ENCODE data around the gene RPL26. TPM values are rescaled to one million over a fixed set of nuclear protein-coding genes. Genes with fewer than 3 reads are reported as not detected.

The RPL26 gene
- total and polyA plus RNA-seq, 2 donors (not counting 1 experiment from before 2014, with no cell fraction given), result 2,663 to 4,116 TPM

GRCh38 chr17:8384801-8385378, 1.9 kb upstream of the RPL26 start:
- Histone ChIP-seq H2AFZ (ENCODE audit: low read length) (no peak overlapping the region), H3K9ac (ENCODE audit: insufficient read depth, low read length) (no peak overlapping the region)

GRCh38 chr17:8382880-8383142, 182 bp downstream of the RPL26 start:
- H3K36me3 ChIP-seq (ENCODE audit: control insufficient read depth, insufficient read depth, low read length), result peaks cover 7% of the 10 kb centered on the region

More at GRCh38 chr17:8384801-8385378, 1.9 kb upstream of the RPL26 start:
- no peak for TF ChIP-seq EZH2 (IDR thresholded peaks at IDR 0.05; ENCODE audit: low read length, missing control alignments)
- Histone ChIP-seq H3K4me2 (ENCODE audit: extremely low read depth, insufficient read depth, low read length) (peak overlapping the region; percentile 66), H3K36me3 (ENCODE audit: control insufficient read depth, insufficient read depth, low read length) (peaks cover 6% of the 10 kb centered on the region), H3K27ac (ENCODE audit: insufficient read depth, low read length) (peak overlapping the region; percentile 85), H3K9me3 (ENCODE audit: control insufficient read depth, insufficient read depth, low read depth, low read length) (no peaks in the 10 kb centered on the region), H3K4me3 (replicated peaks in 1 of 4; ENCODE audit: control extremely low read depth in 1 of 4, insufficient read depth in 1 of 4, low read depth in 3 of 4, low read length in 4 of 4) (peak overlapping the region in 1 of 4 experiments; percentile 90), H3K79me2 (ENCODE audit: control insufficient read depth, insufficient read depth, low read length) (peaks cover 28% of the 10 kb centered on the region), H3K4me1 (ENCODE audit: control insufficient read depth, extremely low read depth, insufficient read depth, low read length) (peaks cover 14% of the 10 kb centered on the region), H3K27me3 (ENCODE audit: control insufficient read depth, insufficient read depth, low read length) (no peaks in the 10 kb centered on the region), H4K20me1 (ENCODE audit: control insufficient read depth, extremely low read depth, insufficient read depth, low read length) (no peaks in the 10 kb centered on the region)
- peak; percentile 47 to 96 for DNase-seq (ENCODE audit: low read depth in 2 of 2)

GRCh38 chr17:8382052-8382879, 727 bp downstream of the RPL26 start:
- peak in 1 of 2 donors; percentile 32 for DNase-seq (ENCODE audit: low read depth in 2 of 2)
- no peak overlapping the region for H2AFZ ChIP-seq (ENCODE audit: low read length)
- H3K27me3 ChIP-seq (ENCODE audit: control insufficient read depth, insufficient read depth, low read length), result no peaks in the 10 kb centered on the region
- H3K36me3 ChIP-seq (ENCODE audit: control insufficient read depth, insufficient read depth, low read length), result peaks cover 8% of the 10 kb centered on the region
- peak overlapping the region; percentile 63 for H3K9ac ChIP-seq (ENCODE audit: insufficient read depth, low read length)
- peaks cover 39% of the 10 kb centered on the region for H3K79me2 ChIP-seq (ENCODE audit: control insufficient read depth, insufficient read depth, low read length)
- peak overlapping the region; percentile 78 to 99 (median 91) for H3K4me3 ChIP-seq (replicated peaks in 1 of 4; ENCODE audit: control extremely low read depth in 1 of 4, insufficient read depth in 1 of 4, low read depth in 3 of 4, low read length in 4 of 4)
- peak overlapping the region; percentile 81 for H3K4me2 ChIP-seq (ENCODE audit: extremely low read depth, insufficient read depth, low read length)
- no peaks in the 10 kb centered on the region for H3K9me3 ChIP-seq (ENCODE audit: control insufficient read depth, insufficient read depth, low read depth, low read length)
- peak overlapping the region; percentile 74 for H3K27ac ChIP-seq (ENCODE audit: insufficient read depth, low read length)
- H3K4me1 ChIP-seq (ENCODE audit: control insufficient read depth, extremely low read depth, insufficient read depth, low read length), result peaks cover 14% of the 10 kb centered on the region
- no peaks in the 10 kb centered on the region for H4K20me1 ChIP-seq (ENCODE audit: control insufficient read depth, extremely low read depth, insufficient read depth, low read length)
- no peak for TF ChIP-seq EZH2 (IDR thresholded peaks at IDR 0.05; ENCODE audit: low read length, missing control alignments)
- TF ChIP-seq CTCF (conservative IDR thresholded peaks at IDR 0.05 in 1 of 2, IDR thresholded peaks at IDR 0.05 in 1 of 2; ENCODE audit: low read depth in 1 of 2, low read length in 2 of 2), result no peak

More at GRCh38 chr17:8382880-8383142, 182 bp downstream of the RPL26 start:
- peaks cover 39% of the 10 kb centered on the region for H3K79me2 ChIP-seq (ENCODE audit: control insufficient read depth, insufficient read depth, low read length)
- H3K27me3 ChIP-seq (ENCODE audit: control insufficient read depth, insufficient read depth, low read length), result no peaks in the 10 kb centered on the region
- H4K20me1 ChIP-seq (ENCODE audit: control insufficient read depth, extremely low read depth, insufficient read depth, low read length), result no peaks in the 10 kb centered on the region
- TF ChIP-seq EZH2 (IDR thresholded peaks at IDR 0.05; ENCODE audit: low read length, missing control alignments) (no peak), CTCF (conservative IDR thresholded peaks at IDR 0.05 in 1 of 2, IDR thresholded peaks at IDR 0.05 in 1 of 2; ENCODE audit: low read depth in 1 of 2, low read length in 2 of 2) (no peak)
- H3K9me3 ChIP-seq (ENCODE audit: control insufficient read depth, insufficient read depth, low read depth, low read length), result no peaks in the 10 kb centered on the region
- peak overlapping the region; percentile 63 for H3K9ac ChIP-seq (ENCODE audit: insufficient read depth, low read length)
- peaks cover 14% of the 10 kb centered on the region for H3K4me1 ChIP-seq (ENCODE audit: control insufficient read depth, extremely low read depth, insufficient read depth, low read length)
- DNase-seq (ENCODE audit: low read depth in 2 of 2), result no peak
- no peak overlapping the region for H3K4me2 ChIP-seq (ENCODE audit: extremely low read depth, insufficient read depth, low read length)
- H2AFZ ChIP-seq (ENCODE audit: low read length), result no peak overlapping the region
- H3K27ac ChIP-seq (ENCODE audit: insufficient read depth, low read length), result peak overlapping the region; percentile 74
- H3K4me3 ChIP-seq (replicated peaks in 1 of 4; ENCODE audit: control extremely low read depth in 1 of 4, insufficient read depth in 1 of 4, low read depth in 3 of 4, low read length in 4 of 4), result peak overlapping the region; percentile 78 to 99 (median 91)
